Esophagus muscularis mucosa (tissue), 4 donors: Measurements from ENCODE around the gene RCCD1. TPM values are rescaled to one million over a fixed set of nuclear protein-coding genes. Genes with fewer than 3 reads are reported as not detected.

Source experiments
- DNase-seq: peaks from one replicate; pipeline ENCODE4 v3.0.0-alpha.2; 2017; ENCODE audit errors: extremely low spot score
- H3K27ac ChIP-seq, 4 donors: fragments of 200-600 bp; sonication (generic); replicated peaks in 1 of 4; 1 replicate in 3 of 4; 2 replicates in 1 of 4; pipeline ENCODE4 v1.5.1; 2016 to 2019; ENCODE audit warnings: mild to moderate bottlenecking in 1 of 4
- H3K27me3 ChIP-seq, 4 donors: fragments of 200-600 bp; sonication (generic); one replicate each; pipeline versions ENCODE4 v1.5.1 to v1.6.0; 2016 to 2019
- H3K36me3 ChIP-seq, 4 donors: fragments of 200-600 bp; sonication (generic); one replicate each; pipeline ENCODE4 v1.5.1; 2016 to 2019
- H3K4me1 ChIP-seq, 4 donors: fragments of 200-600 bp; sonication (generic); one replicate each; pipeline ENCODE4 v1.5.1; 2016 to 2019
- H3K4me3 ChIP-seq, 4 donors: fragments of 200-600 bp; sonication (generic); 1 replicate in 2 of 4; 2 replicates in 2 of 4; pipeline ENCODE4 v1.5.1; 2016 to 2019; ENCODE audit warnings: mild to moderate bottlenecking in 4 of 4, moderate library complexity in 1 of 4
- H3K9me3 ChIP-seq, 4 donors: fragments of 200-600 bp; sonication (generic); 1 replicate in 3 of 4; 2 replicates in 1 of 4; pipeline ENCODE4 v1.5.1; 2016 to 2019
- CTCF ChIP-seq, 3 experiments: fragments of 200-600 bp in 2 of 3; fragments of 450-650 bp in 1 of 3; sonication (generic) in 2 of 3; IDR thresholded peaks; one replicate each; pipeline ENCODE4 v1.5.1; 2017 to 2019; ENCODE audit warnings: antibody characterized with exemption in 3 of 3, mild to moderate bottlenecking in 2 of 3, moderate library complexity in 1 of 3
- EP300 ChIP-seq: sonication (generic); formaldehyde crosslinking; IDR thresholded peaks from one replicate; pipeline ENCODE4 v1.6.1; 2017; ENCODE audit warnings: antibody characterized with exemption
- POLR2A ChIP-seq: fragments of 450-650 bp; IDR thresholded peaks from one replicate; pipeline ENCODE4 v1.6.1; 2017; ENCODE audit warnings: antibody characterized with exemption, moderate library complexity, mild to moderate bottlenecking, low read depth
- POLR2AphosphoS5 ChIP-seq, 2 donors: sonication (generic); formaldehyde crosslinking; IDR thresholded peaks; one replicate each; pipeline ENCODE4 v1.6.1; 2017; ENCODE audit warnings: antibody characterized with exemption in 2 of 2
- WGBS: methylation state at CpG from one replicate; pipeline ENCODE4 v1.1.5; 2018; 5-methylcytosine and 5-hydroxymethylcytosine counted together
- intact Hi-C: fragments of 100-400 bp; cut with DNase I; formaldehyde crosslinking; loops from one replicate; pipeline ENCODE4 v1.15.1; 2023
- total RNA-seq, 4 donors: library from RNA; depleted of rRNA; stranded (reverse); fragments of >200 nt; gene quantifications; one replicate each; pipeline versions ENCODE4 v1.1.0 to v1.2.1, GENCODE V29; 2016

Gene RCCD1
- total RNA-seq, result 10 to 100 TPM in 1 of 4 donors, 1 to 10 TPM in 3; 5.3 to 12.7 (median 9.2) TPM

DNA sequence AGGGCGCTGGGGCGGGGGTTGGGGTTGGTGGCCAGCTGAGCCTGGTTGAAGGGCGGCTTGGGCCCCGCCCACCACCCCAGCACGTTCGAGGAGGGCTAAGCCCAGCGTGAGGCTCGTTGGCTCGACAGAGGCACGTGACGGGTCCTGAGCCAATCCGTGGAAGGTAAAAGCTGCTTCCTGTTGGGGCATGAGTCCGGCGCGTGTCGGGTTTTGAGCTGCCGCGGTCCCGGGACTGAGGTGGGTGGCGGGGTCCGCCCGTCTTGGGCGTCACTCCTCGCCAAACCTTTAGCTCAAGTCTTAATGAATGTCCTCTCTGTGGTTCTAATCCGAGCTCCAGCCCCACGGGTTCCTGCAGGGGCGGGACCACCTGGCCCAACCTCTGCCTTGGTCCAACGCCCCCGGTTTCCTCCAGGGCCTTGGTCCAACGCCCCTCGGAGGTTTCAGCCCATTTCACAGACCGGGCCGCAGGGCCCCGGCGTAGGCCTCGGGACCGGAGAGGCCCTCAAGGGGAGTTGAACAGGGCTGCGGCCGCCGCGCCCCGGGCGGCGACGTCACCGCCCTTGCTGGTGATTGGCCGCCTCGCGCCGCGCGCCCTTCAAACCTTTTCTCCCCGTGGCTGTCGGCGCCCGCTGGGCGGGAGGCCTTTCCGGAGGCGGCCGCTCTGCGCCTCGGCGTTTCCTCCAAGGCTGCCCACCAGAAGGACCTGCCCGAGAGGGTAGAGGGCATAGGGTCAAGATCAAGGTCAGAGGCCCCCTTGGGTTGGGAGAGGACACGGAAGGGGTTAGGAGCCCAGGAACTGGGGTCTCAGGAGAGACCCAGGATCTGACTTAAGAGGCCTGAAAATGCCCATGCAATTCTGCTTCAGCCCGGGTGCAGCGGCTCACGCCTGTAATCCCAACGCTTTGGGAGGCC is at the start of gene RCCD1:
TSS of gene RCCD1 (plus strand) at position 173 of the 912 bp plus-strand sequence. CDS start 1,851 bp downstream, outside the sequence.
- TF ChIP-seq EP300 (peak; percentile 12), POLR2A (peak; percentile 65), CTCF (IDR thresholded peaks at IDR 0.05) (no peak), POLR2AphosphoS5 (IDR thresholded peaks at IDR 0.05) (peak; percentile 87 to 93)
- intact Hi-C loops, result loop anchor here (5.0 to 10.0 kb wide), 3 partner anchors 37 to 97 kb away; partner anchors contain the start of genes PRC1 and VPS33B
- no peaks in the 10 kb centered on the region for H3K9me3 ChIP-seq
- no peaks in the 10 kb centered on the region for H3K27me3 ChIP-seq
- H3K27ac ChIP-seq, result peak within 1 kb of the TSS; percentile 84 to 96 (median 92)
- H3K4me3 ChIP-seq, result peak within 1 kb of the TSS; percentile 61 to 80 (median 72)
- 1% methylated on average over 36 of the region's 69 CpGs for WGBS
- peak; percentile 99 for DNase-seq
- peaks cover 29 to 52% (median 48%) of the 10 kb centered on the region in 4 donors for H3K4me1 ChIP-seq
- peaks cover 35 to 45% (median 41%) of the 10 kb centered on the region in 4 donors for H3K36me3 ChIP-seq

- 94% methylated on average over 16 of the region's 28 CpGs for WGBS
- Histone ChIP-seq H3K27me3 (no peaks in the 10 kb centered on the region), H3K9me3 (no peaks in the 10 kb centered on the region), H3K4me3 (no peak overlapping the region), H3K4me1 (peaks cover 31 to 49% (median 38%) of the 10 kb centered on the region in 4 donors), H3K27ac (no peak overlapping the region), H3K36me3 (peaks cover 46 to 57% (median 56%) of the 10 kb centered on the region in 4 donors)
- no peak for DNase-seq
- intact Hi-C loops, result no loop called here
- TF ChIP-seq CTCF (IDR thresholded peaks at IDR 0.05) (no peak), EP300 (no peak), POLR2A (no peak), POLR2AphosphoS5 (IDR thresholded peaks at IDR 0.05) (no peak)
These were observed 49.1 kb upstream of the RCCD1 start for GRCh38 chr15:90905306-90906180.

- 95% methylated on average over 6 of the region's 11 CpGs for WGBS
- Histone ChIP-seq H3K36me3 (peaks cover 54 to 65% (median 64%) of the 10 kb centered on the region in 4 donors), H3K4me1 (peaks cover 31 to 49% (median 38%) of the 10 kb centered on the region in 4 donors)
These were observed 48.4 kb upstream of the RCCD1 start for GRCh38 chr15:90906181-90906849.

More at GRCh38 chr15:90906181-90906849, 48.4 kb upstream of the RCCD1 start:
- H3K9me3 ChIP-seq, result no peaks in the 10 kb centered on the region
- H3K27me3 ChIP-seq, result no peaks in the 10 kb centered on the region
- peak overlapping the region in 2 of 4 donors; percentile 17 to 33 for H3K27ac ChIP-seq
- TF ChIP-seq POLR2A, result no peak
- no peak for TF ChIP-seq EP300
- no peak for TF ChIP-seq CTCF (IDR thresholded peaks at IDR 0.05)
- TF ChIP-seq POLR2AphosphoS5 (IDR thresholded peaks at IDR 0.05), result no peak
- H3K4me3 ChIP-seq, result no peak overlapping the region
- no peak for DNase-seq
- intact Hi-C loops, result no loop called here
